HG03175 (cell line): ENCODE measurements around the gene PLCH1.
A peak's percentile ranks its signal among the peaks of the same experiment; 100 is the strongest.

Source experiments
- ATAC-seq: cut with Tn5 transposase; IDR thresholded peaks from one replicate; pipeline ENCODE4 v1.9.1; 2021; ENCODE audit warnings: mild to moderate bottlenecking, moderate library complexity; ENCODE audit not compliant: unreplicated experiment

The PLCH1 gene, protein sequence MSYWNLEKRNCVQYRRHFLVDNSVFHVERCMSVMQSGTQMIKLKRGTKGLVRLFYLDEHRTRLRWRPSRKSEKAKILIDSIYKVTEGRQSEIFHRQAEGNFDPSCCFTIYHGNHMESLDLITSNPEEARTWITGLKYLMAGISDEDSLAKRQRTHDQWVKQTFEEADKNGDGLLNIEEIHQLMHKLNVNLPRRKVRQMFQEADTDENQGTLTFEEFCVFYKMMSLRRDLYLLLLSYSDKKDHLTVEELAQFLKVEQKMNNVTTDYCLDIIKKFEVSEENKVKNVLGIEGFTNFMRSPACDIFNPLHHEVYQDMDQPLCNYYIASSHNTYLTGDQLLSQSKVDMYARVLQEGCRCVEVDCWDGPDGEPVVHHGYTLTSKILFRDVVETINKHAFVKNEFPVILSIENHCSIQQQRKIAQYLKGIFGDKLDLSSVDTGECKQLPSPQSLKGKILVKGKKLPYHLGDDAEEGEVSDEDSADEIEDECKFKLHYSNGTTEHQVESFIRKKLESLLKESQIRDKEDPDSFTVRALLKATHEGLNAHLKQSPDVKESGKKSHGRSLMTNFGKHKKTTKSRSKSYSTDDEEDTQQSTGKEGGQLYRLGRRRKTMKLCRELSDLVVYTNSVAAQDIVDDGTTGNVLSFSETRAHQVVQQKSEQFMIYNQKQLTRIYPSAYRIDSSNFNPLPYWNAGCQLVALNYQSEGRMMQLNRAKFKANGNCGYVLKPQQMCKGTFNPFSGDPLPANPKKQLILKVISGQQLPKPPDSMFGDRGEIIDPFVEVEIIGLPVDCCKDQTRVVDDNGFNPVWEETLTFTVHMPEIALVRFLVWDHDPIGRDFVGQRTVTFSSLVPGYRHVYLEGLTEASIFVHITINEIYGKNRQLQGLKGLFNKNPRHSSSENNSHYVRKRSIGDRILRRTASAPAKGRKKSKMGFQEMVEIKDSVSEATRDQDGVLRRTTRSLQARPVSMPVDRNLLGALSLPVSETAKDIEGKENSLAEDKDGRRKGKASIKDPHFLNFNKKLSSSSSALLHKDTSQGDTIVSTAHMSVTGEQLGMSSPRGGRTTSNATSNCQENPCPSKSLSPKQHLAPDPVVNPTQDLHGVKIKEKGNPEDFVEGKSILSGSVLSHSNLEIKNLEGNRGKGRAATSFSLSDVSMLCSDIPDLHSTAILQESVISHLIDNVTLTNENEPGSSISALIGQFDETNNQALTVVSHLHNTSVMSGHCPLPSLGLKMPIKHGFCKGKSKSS (N-terminal part only)

DNA sequence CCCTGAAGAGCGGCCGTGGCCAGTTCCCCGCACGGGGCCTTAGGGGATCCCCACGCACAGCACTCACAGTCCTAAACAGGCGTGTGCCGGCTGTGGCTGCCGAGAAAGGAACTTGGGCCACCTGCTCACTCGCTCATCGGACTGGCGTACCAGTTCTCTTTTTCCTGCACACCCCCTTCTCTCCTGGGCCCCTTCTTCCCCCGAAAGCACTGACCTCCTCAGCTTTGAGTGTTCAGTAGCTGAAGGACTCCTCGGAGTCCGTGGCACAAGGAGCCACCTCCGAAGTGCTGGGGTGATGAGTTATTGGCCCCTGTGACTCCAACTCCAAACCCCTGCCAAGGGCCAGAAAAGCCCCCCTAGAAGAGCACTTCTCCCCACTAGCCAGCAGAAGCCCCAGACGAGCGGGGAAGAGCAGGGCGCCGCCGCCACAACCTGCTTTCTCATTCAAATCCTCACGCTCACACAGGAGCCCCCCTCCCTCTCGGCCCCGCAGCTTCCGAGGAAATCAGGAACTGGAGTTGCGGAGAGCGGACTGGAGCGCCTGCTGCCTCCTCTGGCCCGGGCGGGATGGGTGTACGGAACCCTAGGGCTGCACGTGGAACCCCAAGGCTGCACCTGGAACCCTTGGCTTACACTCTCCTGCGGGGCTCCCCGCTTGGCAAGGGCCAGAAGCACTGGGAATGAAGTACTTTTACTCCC lies at the start of gene PLCH1:
PLCH1 (minus strand) TSS at position 446 of the 699 bp plus-strand sequence. CDS start 40,847 bp downstream, outside the sequence.
- peak; percentile 55 for ATAC-seq

DNA sequence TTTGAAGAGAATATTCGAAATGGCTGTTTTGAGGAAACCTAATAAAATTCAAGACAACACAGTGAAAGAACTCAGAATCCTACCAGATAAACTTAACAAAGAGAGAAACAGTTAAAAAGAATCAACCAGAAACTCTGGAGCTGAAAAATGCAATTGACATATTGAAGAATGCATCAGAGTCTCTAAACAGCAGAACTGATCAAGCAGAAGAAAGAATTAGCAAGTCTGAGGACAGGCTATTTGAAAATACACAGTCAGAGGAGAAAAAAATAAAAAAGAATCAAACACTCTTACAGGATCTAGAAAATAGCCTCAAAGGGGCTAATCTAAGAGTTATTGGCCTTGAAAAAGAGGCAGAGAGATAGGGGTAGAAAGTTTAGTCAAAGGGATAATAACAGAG lies 47.7 kb upstream of the PLCH1 start:
- ATAC-seq: no peak

DNA sequence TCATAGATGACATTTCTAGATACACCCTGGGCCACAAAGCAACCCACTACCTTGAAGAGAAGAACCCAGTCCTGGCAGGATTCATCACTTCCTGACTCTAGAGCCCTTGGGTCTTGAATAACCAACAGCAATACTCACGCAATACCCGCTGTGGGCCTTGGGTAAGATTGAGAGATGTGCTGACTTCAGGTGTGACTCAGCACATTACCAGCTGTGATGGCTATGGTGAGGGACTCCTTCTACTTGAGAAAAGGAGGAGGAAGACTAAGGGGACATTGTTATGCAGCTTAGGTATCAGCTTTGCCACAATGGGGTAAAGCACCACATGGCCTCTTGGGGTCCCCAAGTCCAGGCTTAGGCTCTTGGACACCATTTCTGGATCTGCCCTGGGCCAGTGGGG lies 46.3 kb upstream of the PLCH1 start:
- ATAC-seq: no peak

DNA sequence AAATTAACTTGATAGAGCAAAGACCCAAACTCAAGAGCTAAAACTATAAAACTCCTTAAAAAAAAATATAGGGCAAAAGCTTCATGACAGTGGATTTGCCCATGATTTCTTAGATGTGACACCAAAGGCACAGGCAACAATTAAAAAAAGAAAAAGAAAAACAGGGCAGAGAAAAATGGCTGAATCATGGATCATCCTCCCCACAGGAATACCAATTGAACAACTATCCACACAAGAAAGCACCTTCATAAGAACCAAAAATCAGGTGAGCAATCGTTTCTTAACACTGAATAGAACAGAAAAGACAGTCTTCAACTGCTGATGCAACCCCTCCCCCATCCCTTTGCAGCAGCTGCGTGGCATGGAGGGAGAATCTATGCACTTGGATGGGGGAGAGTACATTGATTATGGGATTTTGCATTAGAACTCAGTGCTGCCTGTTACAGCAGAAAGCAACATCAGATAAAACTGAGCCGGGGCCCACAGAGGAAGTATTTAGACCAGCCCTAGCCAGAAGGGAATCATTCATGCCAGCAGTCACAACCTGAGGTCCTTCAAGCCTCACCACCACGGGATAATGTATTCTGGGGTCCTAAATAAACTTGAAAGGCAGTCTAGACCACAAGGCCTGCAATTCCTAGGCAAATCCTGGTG lies 45.5 kb upstream of the PLCH1 start:
- ATAC-seq: no peak

DNA sequence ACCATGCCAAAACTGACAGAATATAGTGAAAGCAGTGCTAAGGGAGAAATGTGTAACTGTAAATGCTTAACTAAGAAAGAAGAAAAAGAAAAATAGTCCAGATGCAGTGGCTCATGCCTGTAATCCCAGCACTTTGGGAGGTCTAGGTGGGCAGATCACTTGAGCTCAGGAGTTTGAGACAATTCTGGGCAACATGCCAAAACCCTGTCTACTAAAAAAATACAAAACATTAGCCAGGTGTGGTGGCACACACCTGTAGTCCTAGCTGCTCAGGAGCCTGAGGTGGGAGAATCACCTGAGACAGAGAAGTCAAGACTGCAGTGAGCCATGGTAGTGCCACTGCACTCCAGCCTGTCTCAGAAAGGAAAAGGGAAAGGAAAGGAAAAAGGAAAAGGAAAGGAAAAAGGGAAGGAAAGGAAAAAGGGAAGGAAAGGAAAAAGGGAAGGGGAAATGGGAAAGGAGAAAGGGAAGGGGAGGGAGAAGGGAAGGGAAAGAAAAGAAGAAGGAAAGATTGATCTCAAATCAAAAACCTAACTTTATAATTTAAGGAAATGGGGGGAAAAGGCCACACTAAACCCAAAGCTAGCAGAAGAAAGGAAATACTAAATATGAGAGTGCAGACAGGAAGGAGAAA lies 40.9 kb upstream of the PLCH1 start:
- no peak for ATAC-seq

DNA sequence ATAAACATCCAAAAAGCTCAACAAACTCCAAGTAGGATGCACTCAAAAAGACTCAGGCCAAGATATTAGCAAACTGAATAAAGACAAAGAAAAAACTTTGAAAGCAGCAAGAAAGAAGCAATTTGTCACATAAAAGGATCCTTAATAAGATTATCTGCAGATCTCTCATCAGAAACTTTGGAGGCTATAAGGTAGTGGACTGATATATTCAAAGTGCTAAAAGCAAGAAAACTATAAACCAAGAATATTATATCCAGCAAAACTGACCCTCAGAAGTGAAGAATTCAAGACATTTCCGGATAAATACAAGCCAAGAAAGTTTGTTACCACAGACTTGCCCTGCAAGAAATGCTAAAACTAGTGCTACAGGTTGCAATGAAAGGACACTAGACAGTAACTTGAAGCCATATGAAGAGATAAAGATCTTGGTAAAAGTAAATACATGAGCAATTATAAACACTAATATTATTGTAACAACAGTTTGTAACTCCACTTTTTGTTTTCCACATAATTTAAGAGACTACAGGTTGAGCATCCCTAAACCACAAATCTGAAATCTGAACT lies 37.6 kb upstream of the PLCH1 start:
- no peak for ATAC-seq

DNA sequence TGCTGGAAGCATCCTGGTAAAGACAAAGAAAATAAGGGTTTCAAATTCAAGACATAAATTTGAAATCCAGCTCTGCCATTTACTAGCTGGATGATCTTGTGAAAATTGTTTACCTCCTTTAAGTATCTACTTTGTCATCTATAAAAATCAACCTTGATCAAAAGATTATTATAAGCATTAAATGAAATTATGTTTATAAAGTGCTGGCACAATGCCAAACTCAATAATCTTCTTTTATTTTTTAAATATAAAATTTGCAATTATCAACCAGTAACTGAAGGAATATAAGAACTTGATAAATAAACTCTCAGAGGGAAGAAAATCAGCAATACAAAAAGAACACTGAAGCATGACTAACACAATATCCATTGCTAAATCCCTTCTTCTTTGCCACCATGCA lies 35.4 kb upstream of the PLCH1 start:
- no peak for ATAC-seq

DNA sequence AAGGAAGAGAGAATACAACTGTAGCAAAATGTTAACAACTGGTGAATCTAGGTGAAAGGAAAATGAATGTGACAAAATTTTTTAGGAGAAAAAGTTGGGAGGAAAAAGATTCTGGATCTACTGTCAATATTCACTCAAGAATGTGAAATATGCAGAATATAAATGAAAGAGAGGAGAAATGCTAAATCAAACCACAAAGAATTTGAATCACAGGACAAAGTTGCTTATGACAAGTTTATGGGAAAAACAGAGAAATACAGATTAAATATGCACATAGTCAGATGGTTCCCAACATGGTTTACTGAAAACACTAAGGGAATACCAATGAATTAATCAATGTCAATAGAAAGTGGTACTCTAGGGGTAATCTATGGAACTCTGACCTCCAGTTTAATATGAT lies 33.6 kb upstream of the PLCH1 start:
- ATAC-seq: no peak

DNA sequence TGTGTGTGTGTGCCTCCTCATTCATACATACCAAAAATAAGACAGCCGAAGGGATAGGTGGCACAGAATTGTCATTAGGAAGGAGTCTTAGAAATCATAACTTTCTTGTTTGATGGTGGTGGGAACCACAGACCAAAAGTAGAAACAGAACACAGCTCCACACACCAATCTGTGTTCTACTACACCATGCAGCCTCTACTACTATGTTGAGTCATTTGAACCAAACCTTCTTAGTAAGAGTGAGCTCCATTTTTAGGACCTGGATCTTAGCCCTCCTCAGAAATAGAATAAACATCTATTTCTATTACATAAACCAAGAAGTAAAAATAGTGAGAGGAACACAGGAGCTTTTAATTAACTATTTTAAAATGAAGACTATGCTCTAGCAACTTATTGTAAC lies 27.9 kb upstream of the PLCH1 start:
- ATAC-seq: no peak

DNA sequence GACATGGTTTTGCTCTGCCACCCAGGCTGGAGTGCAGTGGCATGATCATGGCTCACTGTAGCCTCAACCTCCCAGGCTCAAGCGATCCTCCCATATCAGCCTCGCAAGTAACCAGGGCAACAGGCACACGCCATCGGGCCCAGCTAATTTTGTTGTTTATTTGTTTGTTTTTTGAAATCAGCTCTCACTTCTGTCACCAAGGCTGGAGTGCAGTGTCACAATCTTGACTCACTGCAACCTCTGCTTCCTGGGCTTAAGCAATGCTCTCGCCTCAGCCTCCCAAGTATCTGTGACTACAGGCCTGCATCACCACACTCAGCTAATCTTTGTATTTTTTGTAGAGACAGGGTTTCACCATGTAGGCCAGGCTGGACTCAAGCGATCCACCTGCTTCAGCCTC lies 26.3 kb upstream of the PLCH1 start:
- no peak for ATAC-seq

DNA sequence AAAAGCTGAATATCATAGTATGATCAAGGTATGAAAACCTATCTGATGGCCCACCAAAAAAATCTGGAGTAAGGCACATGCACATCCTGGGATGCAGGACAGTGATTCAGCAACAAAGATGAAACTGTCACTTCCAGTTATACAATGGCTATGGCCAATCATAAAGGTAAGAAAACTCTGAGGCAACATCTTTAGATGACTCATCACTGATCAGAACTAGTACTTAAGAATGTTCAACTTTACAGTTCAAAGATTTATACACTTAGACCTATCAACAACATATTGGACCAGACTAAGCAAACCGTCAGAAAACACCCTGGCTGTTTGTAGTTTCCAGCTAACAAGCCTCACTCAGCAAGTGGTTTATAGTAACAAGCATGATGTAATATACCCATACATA lies 21.3 kb upstream of the PLCH1 start:
- ATAC-seq: no peak

DNA sequence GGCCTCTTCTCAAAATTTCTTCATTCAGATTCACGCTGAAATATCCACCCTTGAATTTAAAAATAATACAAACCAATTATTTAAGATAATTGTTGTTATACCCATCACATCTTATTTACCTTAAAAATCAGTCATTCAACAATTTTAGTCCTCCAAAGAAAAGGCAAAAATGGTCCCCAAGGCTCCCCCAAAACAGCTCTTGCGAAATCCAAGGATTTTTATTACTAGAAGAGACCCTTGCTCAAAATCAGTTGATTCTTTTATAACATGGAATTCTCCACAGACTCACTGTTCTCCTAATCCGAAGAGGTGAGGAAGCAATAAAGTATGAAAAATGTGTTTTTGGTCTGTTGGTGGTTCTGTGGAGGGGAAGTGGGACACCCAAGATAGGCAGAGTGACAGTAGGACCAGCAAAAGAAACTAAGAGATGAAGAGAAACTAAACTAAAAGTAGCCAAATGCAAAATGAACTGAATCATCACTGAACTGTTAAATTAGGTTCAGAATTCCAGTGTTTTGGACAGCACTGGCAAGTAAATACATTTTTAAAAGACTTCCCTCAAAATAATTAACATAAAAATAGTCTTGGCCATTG lies 19.1 kb upstream of the PLCH1 start:
- ATAC-seq: no peak

DNA sequence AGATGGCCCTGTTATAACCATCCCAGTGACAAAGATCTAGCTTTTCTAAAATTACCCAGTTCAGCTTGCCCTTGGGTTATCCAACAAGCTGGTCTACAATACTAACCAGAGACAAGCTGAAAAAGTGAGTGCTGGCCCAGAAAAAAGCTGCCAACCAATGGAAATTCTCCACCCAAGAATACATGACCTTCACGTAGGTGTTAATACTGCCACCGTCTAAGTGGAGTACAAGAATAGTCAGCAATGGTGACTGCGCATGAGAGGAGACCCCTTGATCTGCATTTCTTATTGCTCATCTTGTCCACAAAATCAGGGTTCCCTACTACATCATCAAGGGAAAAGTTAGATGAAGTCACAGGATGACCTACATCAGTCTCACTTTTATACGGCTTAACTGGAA lies 15.8 kb upstream of the PLCH1 start:
- no peak for ATAC-seq

DNA sequence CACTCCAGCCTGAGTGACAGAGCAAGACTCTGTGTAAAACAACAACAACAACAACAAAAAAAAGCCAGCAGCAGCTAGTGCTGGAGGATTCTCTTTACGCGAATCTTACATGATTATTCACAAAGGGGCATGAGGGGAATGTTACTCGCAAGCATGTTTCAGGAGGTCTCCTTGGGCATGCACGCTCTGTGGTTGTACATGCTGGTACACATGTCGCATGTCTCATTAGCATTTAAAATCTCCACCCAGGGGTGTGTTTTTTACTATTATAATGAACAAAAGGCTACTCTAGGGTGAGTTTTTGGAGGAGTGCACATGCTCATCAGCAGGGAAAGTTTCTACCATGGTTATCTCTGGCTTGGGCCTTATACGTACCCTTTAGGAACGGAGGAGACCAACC lies 12.7 kb upstream of the PLCH1 start:
- no peak for ATAC-seq

DNA sequence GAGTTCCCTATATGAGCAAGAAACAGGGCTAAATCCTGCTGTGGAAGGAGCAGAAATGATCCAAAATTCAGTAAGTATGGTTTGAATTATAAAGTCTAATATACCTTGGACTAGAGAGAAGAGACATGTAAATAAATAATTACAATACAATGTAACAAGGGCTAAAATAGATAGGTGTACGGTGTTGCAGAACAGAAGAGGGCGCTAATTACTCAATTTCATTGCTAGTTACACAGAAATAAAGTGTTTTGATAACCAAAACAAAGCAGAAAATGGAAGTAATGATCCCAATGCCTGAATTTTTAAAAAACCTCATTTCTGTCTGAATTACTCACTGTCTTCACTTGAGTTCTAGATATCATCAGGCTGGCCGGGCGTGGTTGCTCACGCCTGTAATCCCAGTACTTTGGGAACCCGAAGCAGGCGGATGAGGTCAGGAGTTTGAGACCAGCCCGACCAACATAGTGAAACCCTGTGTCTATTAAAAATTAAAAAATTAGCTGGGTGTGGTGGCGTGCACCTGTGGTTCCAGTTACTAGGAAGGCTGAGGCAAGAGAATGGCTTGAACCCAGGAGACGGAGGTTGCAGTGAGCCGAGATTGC lies 8.3 kb upstream of the PLCH1 start:
- ATAC-seq: peak; percentile 55

DNA sequence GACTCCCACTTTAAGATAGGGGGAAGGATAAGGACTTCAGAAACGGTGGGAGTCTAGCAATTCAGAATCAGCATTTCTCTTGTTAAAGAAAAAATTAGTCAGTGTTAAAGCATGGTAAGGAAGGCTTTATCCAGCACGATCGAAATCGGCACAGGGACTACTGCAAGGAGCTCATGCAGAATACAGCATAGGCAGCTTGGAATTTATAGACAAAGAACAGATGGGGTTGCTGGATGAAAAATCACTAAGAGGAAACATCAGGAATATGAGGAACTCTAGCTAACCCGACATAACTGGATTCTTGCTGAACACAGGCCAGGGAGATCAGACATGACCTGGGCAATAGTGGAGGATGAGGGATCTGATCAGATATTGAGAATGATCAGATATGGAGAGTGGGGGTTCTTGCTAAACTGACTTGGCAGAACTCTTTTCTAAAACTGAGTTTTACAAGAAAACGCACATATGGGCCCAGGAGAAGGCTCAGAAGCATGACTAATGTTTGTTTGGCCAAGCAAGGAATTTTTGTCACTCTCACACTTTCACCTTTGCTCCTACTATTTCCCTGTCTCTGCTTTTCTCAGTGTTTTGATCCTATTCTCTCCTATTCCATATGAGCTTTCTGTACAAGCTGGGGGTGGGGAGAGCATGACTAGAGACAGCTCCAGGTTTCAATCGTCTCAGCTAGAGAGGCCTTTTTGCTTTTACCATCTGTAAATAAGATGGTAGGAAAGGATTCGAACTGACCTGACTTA lies 3.9 kb upstream of the PLCH1 start:
- ATAC-seq: no peak

DNA sequence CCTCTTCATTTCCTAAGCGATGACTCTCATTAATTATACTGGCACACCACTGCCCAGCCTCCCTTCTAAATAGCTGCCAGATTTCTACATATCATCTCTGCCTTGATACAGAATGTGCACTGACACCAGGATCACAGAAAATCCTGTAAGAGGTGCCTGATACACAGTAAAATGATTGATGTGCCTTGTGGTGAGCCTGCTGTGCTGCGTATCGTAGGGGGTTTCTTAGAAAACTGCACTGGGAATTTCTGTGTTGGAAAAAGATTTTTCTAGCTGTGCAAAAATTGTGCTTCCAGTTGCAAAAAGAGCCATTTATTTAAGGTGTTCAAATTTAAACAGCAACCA lies 3.0 kb upstream of the PLCH1 start:
- ATAC-seq: no peak
